ACHN (cell line): Measurements from ENCODE around the gene TFG.

Source experiments
- DNase-seq: peaks from one replicate; pipeline ENCODE4 v3.0.0-alpha.2; 2015
- in situ Hi-C: cut with HindIII; loops from 2 replicates; pipeline ENCODE4 v1.10.0; 2017; ENCODE audit warnings: low sequenced_read_pairs, low pct_ligation_motif_present, low pct_unique_long_range_greater_than_20kb

Gene TFG

DNA sequence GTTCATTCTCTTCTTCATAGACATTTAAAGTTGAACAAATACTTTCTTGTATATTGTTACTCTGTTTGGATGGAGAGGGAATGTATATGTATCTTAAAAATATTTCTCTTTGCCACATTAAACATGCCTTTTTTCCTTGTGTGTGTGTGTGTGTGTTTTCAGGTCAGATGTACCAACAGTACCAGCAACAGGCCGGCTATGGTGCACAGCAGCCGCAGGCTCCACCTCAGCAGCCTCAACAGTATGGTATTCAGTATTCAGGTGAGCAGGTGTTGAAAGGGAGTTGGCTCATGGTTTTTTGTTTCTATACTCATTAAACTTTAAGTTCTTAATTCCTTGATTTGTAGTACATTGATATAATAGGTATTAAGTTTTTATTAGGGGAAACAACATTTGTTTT is 35.4 kb downstream of the TFG start:
- in situ Hi-C loops: no loop called here

GRCh38 chr3:100745617-100746016 is 36.3 kb downstream of the TFG start:
- DNase-seq: no peak
- in situ Hi-C loops: no loop called here

More for the DNA sequence above, 35.4 kb downstream of the TFG start:
- DNase-seq: no peak

DNA sequence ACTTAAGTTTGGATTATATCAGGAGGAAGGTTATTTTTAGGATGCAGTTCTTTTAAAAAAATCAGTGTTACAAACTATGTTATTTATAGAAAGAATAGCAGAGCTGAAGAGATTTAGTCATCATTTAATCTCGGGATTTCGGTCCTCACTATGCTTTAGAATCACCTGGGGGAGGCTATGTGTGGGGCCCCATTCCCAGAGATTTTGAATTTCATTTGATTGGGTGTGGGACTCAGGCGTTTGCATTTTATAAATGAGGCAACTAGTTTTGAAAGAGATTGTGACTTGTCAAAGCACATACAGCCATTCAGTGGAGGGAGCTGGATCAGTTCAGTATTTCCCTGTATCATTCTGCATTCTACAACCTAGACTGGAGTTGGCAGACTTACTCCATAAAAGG is 36.8 kb downstream of the TFG start:
- in situ Hi-C loops: no loop called here
- DNase-seq: no peak

- in situ Hi-C loops: no loop called here
- DNase-seq: no peak
These were observed 38.9 kb downstream of the TFG start for GRCh38 chr3:100748220-100748619.

- in situ Hi-C loops: no loop called here
- DNase-seq: no peak
These were observed 39.7 kb downstream of the TFG start for GRCh38 chr3:100748967-100749366.

DNA sequence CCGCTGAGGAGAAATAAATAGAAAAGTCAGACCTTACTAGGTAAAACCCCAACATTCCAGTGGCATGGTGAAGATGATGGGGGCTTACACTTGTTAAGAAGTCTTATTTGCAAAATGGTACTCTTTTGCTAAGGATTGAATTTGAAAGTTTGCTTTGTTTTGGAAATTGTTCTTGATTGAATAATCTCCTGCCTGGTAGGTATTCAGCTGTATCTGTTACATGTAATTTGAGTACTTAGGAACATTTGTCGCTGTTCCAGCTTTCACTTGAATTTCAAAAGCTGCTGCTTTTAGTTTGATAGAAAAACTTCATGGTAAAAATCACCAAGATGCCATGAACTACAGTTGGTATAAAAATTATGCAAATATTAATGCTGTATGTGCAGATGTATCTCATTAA is 44.6 kb downstream of the TFG start:
- in situ Hi-C loops: no loop called here
- DNase-seq: no peak

DNA sequence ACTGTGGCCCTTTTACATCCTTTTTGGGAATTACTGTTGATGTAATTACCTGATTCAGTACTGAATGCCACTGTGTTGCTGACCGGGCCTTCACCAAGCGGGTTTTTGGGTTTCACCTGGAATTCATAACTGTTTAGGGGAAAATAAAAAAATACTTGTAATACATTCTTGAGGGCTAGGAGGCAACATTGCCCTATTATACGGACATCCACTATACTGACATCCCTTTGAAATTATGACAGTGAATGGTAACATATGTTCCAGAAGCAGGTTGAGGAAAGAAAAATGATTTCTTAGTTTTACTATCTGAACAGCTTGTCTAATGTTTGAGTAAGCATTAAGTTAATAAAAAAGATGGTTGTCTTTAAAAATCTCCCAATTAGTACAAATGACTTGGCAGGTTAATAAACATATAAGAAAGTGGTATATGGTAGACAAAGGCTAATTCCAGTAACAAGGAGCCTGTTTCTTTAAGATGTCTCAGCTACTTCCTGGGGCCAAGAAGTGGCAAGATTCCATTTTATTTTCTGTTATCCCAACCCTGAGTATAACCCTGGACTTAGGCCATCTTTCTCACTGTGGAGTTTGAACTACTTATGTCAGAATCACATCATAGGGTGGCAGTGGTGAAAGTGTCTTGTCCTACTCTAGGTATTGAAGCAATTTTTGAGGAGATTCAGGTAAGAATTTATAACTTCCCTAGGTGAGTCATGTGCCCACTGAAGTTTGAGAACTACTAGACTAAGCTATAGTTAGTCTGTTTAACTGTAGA is 45.5 kb downstream of the TFG start:
- no peak for DNase-seq
- in situ Hi-C loops: no loop called here

GRCh38 chr3:100756441-100756840 is 47.1 kb downstream of the TFG start:
- no peak for DNase-seq
- in situ Hi-C loops: no loop called here

- in situ Hi-C loops: no loop called here
- DNase-seq: no peak
These were observed 49.9 kb downstream of the TFG start for GRCh38 chr3:100759159-100759558.

GRCh38 chr3:100759950-100760349 is 50.7 kb downstream of the TFG start:
- in situ Hi-C loops: no loop called here
- DNase-seq: no peak

- DNase-seq: no peak
- in situ Hi-C loops: no loop called here
These were observed 51.1 kb downstream of the TFG start for GRCh38 chr3:100760377-100760776.

DNA sequence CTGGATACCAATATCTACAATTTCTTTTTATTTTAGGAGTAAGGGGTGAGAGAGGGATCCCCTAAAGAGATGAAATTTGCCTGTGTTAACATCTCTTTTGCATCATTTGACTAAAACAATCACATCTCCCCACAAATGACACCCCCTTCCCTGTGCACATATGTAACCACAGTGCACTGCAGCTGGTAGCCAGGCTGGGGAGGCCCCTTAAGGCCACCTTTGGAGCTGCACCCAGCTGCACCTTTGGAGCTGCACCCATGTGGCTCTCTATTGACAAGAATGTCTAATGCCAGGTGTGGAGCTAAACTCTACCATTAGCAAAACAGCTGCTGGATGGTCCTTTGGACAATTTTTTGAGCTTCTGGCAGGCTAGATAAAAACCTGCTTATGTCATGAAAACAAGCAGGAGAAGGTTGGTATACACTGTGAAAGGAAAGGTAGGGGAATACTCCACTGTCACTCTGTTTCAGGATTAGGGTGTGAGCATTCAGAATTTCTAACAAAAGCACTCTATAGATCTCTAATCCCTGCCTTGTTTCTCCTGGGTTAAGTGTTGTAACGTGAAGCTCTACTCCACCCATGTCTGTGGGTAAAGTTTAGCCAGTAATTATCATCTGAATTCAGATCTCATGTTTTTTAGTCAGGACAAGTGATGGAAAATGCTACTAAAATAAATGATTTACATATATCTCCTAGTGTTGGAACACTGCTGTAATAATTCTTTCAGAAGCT is 52.1 kb downstream of the TFG start:
- peak; percentile 5 for DNase-seq
- in situ Hi-C loops: no loop called here

- DNase-seq: no peak
- in situ Hi-C loops: no loop called here
These were observed 52.7 kb downstream of the TFG start for GRCh38 chr3:100761951-100762350.

- in situ Hi-C loops: no loop called here
- no peak for DNase-seq
These were observed 56.2 kb downstream of the TFG start for GRCh38 chr3:100765437-100765975.

DNA sequence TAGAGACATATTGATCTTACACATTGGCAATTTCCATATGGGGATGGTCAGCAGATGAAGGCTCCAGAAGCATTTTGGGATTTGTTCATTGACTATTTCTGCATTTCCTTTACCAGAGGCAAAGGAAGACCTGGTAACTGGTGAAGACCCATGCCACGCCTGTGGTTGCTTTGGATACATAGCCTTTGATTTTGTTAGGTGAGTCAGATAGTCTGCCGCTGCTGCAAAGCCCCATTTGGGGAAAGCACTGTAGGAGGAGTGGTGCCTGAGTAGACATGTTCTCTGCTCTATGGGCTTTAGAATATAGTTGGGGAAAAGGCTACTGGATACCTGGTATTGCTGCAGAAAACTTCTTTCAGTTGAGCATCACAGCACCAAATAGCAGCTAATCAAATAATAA is 56.8 kb downstream of the TFG start:
- in situ Hi-C loops: no loop called here
- no peak for DNase-seq

- DNase-seq: no peak
- in situ Hi-C loops: no loop called here
These were observed 60.4 kb downstream of the TFG start for GRCh38 chr3:100769693-100770092.

DNA sequence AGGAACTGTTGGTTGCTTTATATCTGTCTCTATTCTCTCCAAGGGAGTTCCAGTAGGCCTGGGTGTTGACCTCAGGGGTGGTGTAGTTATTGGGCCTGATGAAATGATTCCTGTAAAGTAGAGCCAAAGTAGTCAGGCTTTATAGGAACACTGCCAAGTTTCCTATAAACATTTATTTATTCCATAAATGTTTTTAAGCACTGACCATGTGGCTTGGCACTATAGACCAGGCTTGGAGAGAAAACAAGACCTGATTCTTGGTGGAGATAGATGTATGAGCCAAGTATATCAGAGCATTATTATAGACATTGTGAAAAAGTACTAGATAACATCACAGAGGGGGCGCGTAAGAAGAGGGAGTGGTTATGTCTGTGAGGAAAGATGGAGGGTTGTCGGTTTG is 65.9 kb downstream of the TFG start:
- in situ Hi-C loops: no loop called here
- no peak for DNase-seq

GRCh38 chr3:100775669-100776068 is 66.4 kb downstream of the TFG start:
- in situ Hi-C loops: no loop called here
- no peak for DNase-seq

DNA sequence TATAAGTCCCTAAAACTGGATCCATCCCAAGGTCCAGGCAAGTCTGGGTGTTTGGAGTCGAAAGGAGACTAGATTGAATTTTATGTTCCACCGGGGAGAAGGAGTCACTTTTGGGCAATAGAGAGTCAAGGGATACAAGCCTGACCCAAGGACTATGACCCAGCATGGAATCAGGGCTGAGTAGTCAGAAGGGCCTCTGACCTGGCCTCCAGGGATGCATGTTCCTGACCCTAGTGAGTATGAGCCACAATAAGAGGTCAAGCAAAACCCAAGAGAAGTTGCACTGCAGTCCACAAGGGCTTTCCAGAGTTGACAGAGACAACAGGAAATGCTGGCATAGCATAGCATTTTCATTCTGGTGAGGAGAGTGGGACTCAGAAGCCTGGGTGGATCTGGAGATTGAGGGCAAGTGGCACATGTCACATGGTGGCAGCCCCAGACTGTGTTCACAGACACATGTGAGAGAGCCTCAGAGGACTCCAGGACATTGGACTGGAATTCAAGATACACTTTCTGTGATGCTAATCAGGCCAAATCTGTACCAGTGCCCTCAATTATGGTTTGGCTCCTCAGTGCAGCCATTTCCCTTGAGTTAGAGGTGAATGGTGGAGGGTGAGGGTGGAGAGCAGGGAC is 66.9 kb downstream of the TFG start:
- in situ Hi-C loops: no loop called here
- no peak for DNase-seq
